ENCODE data around the gene FAM20C. TPM values are rescaled to one million over a fixed set of nuclear protein-coding genes. Genes with fewer than 3 reads are reported as not detected.

FAM20C gene
- total RNA-seq, 4 donors from 2014 or later = 3.8 to 28.8 (median 16.4) TPM

- Histone ChIP-seq H3K9me3 (no peaks in the 10 kb centered on the region), H3K27ac (no peak overlapping the region), H3K27me3 (peaks cover 0 to 5% of the 10 kb centered on the region in 2 donors), H3K36me3 (no peaks in the 10 kb centered on the region), H3K4me1 (no peaks in the 10 kb centered on the region), H3K4me3 (no peak overlapping the region)
- intact Hi-C loops (cut with DNase I; ENCODE audit: low total_unique reads) = no loop called here
- TF ChIP-seq CTCF (IDR thresholded peaks at IDR 0.05) = no peak
- no peak for TF ChIP-seq POLR2A (IDR thresholded peaks at IDR 0.05)
- DNase-seq = no peak
These were observed 105.4 kb downstream of the FAM20C start for GRCh38 chr7:297611-298374.

- no peak overlapping the region for H3K27ac ChIP-seq
- DNase-seq = no peak
- H3K4me3 ChIP-seq = no peak overlapping the region
- no peaks in the 10 kb centered on the region for H3K36me3 ChIP-seq
- H3K9me3 ChIP-seq = no peaks in the 10 kb centered on the region
- no peaks in the 10 kb centered on the region for H3K4me1 ChIP-seq
- TF ChIP-seq CTCF (IDR thresholded peaks at IDR 0.05) = no peak
- H3K27me3 ChIP-seq = peaks cover 0 to 5% of the 10 kb centered on the region in 2 donors
- intact Hi-C loops (cut with DNase I; ENCODE audit: low total_unique reads) = no loop called here
These were observed 106.0 kb downstream of the FAM20C start for GRCh38 chr7:298375-298702.

GRCh38 chr7:298743-299142 lies 106.4 kb downstream of the FAM20C start:
- H3K27me3 ChIP-seq = peaks cover 0 to 5% of the 10 kb centered on the region in 2 donors
- intact Hi-C loops (cut with DNase I; ENCODE audit: low total_unique reads) = no loop called here
- H3K4me1 ChIP-seq = no peaks in the 10 kb centered on the region
- no peaks in the 10 kb centered on the region for H3K36me3 ChIP-seq
- no peak for DNase-seq
- no peaks in the 10 kb centered on the region for H3K9me3 ChIP-seq
- H3K27ac ChIP-seq = no peak overlapping the region
- H3K4me3 ChIP-seq = no peak overlapping the region
- TF ChIP-seq POLR2A (IDR thresholded peaks at IDR 0.05) = no peak
- TF ChIP-seq CTCF (IDR thresholded peaks at IDR 0.05) = no peak

GRCh38 chr7:299169-299568 lies 106.8 kb downstream of the FAM20C start:
- Histone ChIP-seq H3K36me3 (no peaks in the 10 kb centered on the region), H3K27me3 (peaks cover 0 to 5% of the 10 kb centered on the region in 2 donors), H3K4me1 (no peaks in the 10 kb centered on the region), H3K27ac (no peak overlapping the region), H3K9me3 (no peaks in the 10 kb centered on the region), H3K4me3 (no peak overlapping the region)
- intact Hi-C loops (cut with DNase I; ENCODE audit: low total_unique reads) = no loop called here
- DNase-seq = no peak
- no peak for TF ChIP-seq CTCF (IDR thresholded peaks at IDR 0.05)
- no peak for TF ChIP-seq POLR2A (IDR thresholded peaks at IDR 0.05)

GRCh38 chr7:299628-300027 lies 107.3 kb downstream of the FAM20C start:
- intact Hi-C loops (cut with DNase I; ENCODE audit: low total_unique reads) = no loop called here
- TF ChIP-seq POLR2A (IDR thresholded peaks at IDR 0.05) (no peak), CTCF (IDR thresholded peaks at IDR 0.05) (no peak)
- DNase-seq = no peak
- Histone ChIP-seq H3K27me3 (peaks cover 0 to 5% of the 10 kb centered on the region in 2 donors), H3K4me3 (no peak overlapping the region), H3K27ac (no peak overlapping the region), H3K9me3 (no peaks in the 10 kb centered on the region), H3K36me3 (no peaks in the 10 kb centered on the region), H3K4me1 (no peaks in the 10 kb centered on the region)
